ENCODE measurements around the gene LDLRAD4.

LDLRAD4 gene

DNA sequence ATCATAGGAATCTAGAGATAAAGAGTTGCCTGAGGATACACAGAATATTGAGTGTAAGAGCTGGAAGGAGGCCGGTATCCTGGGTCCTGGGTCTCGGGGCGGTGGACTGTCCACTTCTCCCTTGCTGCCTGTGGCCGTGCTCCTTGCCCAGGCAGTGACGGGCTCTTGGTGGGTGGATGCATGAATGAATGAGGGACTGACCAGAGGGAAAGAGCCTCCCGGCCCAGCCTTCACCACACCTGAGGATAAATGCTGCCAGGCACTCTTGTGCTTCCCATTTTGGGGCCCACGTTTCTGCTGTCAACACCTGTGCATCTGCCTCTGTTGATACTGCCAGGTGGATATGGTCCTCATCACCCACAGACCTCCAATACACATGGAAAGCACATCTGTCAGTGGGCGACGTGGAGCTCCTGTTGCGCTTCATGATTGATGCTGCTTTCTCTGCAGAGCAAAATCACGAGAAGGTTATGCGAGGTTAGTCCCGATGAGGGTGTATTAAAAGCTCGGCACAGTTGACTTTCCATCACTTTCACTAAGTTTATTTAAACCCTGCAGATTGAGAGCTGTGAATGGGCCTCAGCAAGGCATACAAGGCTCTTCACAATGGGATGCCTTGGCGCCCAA lies 211.4 kb downstream of the LDLRAD4 start:
- DNase-seq, result no peak
- H4K91ac ChIP-seq (ENCODE audit: low read length), result no peak overlapping the region
- H2BK120ac ChIP-seq (ENCODE audit: low read depth, low read length), result no peak overlapping the region
- no peak overlapping the region for H3K9ac ChIP-seq (ENCODE audit: low read length)
- no peaks in the 10 kb centered on the region for H3K27me3 ChIP-seq (ENCODE audit: control insufficient read depth in 1 of 2, insufficient read depth in 1 of 2, low read length in 2 of 2)
- H2AFZ ChIP-seq (ENCODE audit: low read depth, low read length), result no peak overlapping the region
- H3K4me2 ChIP-seq (ENCODE audit: low read length, poor library complexity, severe bottlenecking), result no peak overlapping the region
- no peak overlapping the region for H2AK5ac ChIP-seq (ENCODE audit: low read length, severe bottlenecking)
- 85% methylated on average over 13 of the region's 15 CpGs for WGBS
- no peak overlapping the region for H2BK5ac ChIP-seq (ENCODE audit: low read depth, low read length, poor library complexity, severe bottlenecking)
- no peaks in the 10 kb centered on the region for H3K9me3 ChIP-seq (ENCODE audit: control insufficient read depth, low read length)
- H3K18ac ChIP-seq (ENCODE audit: low read depth in 1 of 2, low read length in 2 of 2), result no peak overlapping the region
- no peak overlapping the region for H2BK15ac ChIP-seq (ENCODE audit: low read depth, poor library complexity, severe bottlenecking)
- H3K4me1 ChIP-seq (ENCODE audit: control insufficient read depth, insufficient read depth, low read depth, low read length), result peaks cover 3% of the 10 kb centered on the region
- no peak overlapping the region for H4K8ac ChIP-seq (ENCODE audit: low read length)
- H3K79me1 ChIP-seq (replicated peaks; ENCODE audit: low read length, poor library complexity, severe bottlenecking), result no peaks in the 10 kb centered on the region
- H3K36me3 ChIP-seq (ENCODE audit: control insufficient read depth in 1 of 2, insufficient read depth in 2 of 2, low read depth in 1 of 2, low read length in 2 of 2), result no peaks in the 10 kb centered on the region
- no peak overlapping the region for H3K4me3 ChIP-seq (ENCODE audit: insufficient read depth in 1 of 2, low read depth in 1 of 2, low read length in 2 of 2)
- no peak overlapping the region for H3K4ac ChIP-seq (ENCODE audit: low read depth in 1 of 2, low read length in 2 of 2)
- H3K27ac ChIP-seq (ENCODE audit: low read length, poor library complexity, severe bottlenecking), result no peak overlapping the region
- H2BK12ac ChIP-seq (ENCODE audit: low read length in 2 of 2), result no peak overlapping the region
- no peak overlapping the region for H3K14ac ChIP-seq (ENCODE audit: low read length in 2 of 2)
- H3K23ac ChIP-seq (ENCODE audit: low read length in 2 of 2), result no peak overlapping the region

DNA sequence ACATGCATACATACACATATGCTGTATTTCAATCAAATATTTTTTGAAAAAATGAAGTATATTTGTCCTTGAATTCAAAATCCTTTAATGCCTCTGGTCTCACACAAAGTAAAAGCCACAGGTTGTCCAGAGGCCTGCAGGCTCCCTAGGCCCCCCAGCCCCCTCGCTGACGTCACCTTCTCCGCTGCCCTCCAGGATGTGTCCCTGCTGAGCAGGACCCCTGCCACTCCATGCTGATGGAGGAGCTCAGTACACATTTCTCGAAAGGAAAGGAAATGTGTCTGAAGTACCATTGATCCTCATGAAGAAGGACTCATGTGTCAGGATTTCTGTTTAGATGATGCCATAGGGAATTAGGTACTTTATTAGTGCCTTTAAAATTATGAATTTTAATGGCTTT lies 212.1 kb downstream of the LDLRAD4 start:
- H3K79me1 ChIP-seq (replicated peaks; ENCODE audit: low read length, poor library complexity, severe bottlenecking), result no peaks in the 10 kb centered on the region
- no peaks in the 10 kb centered on the region for H3K9me3 ChIP-seq (ENCODE audit: control insufficient read depth, low read length)
- H3K4me3 ChIP-seq (ENCODE audit: insufficient read depth in 1 of 2, low read depth in 1 of 2, low read length in 2 of 2), result no peak overlapping the region
- no peak for DNase-seq
- no peak overlapping the region for H4K91ac ChIP-seq (ENCODE audit: low read length)
- no peak overlapping the region for H3K23ac ChIP-seq (ENCODE audit: low read length in 2 of 2)
- H2BK5ac ChIP-seq (ENCODE audit: low read depth, low read length, poor library complexity, severe bottlenecking), result no peak overlapping the region
- H2AK5ac ChIP-seq (ENCODE audit: low read length, severe bottlenecking), result no peak overlapping the region
- H3K4me1 ChIP-seq (ENCODE audit: control insufficient read depth, insufficient read depth, low read depth, low read length), result peaks cover 3% of the 10 kb centered on the region
- no peak overlapping the region for H3K4ac ChIP-seq (ENCODE audit: low read depth in 1 of 2, low read length in 2 of 2)
- no peak overlapping the region for H2BK12ac ChIP-seq (ENCODE audit: low read length in 2 of 2)
- H3K27me3 ChIP-seq (ENCODE audit: control insufficient read depth in 1 of 2, insufficient read depth in 1 of 2, low read length in 2 of 2), result no peaks in the 10 kb centered on the region
- H3K4me2 ChIP-seq (ENCODE audit: low read length, poor library complexity, severe bottlenecking), result no peak overlapping the region
- H2BK15ac ChIP-seq (ENCODE audit: low read depth, poor library complexity, severe bottlenecking), result no peak overlapping the region
- H3K27ac ChIP-seq (ENCODE audit: low read length, poor library complexity, severe bottlenecking), result no peak overlapping the region
- no peak overlapping the region for H3K9ac ChIP-seq (ENCODE audit: low read length)
- H3K14ac ChIP-seq (ENCODE audit: low read length in 2 of 2), result no peak overlapping the region
- H3K36me3 ChIP-seq (ENCODE audit: control insufficient read depth in 1 of 2, insufficient read depth in 2 of 2, low read depth in 1 of 2, low read length in 2 of 2), result no peaks in the 10 kb centered on the region
- no peak overlapping the region for H2AFZ ChIP-seq (ENCODE audit: low read depth, low read length)
- no peak overlapping the region for H4K8ac ChIP-seq (ENCODE audit: low read length)
- H2BK120ac ChIP-seq (ENCODE audit: low read depth, low read length), result no peak overlapping the region
- H3K18ac ChIP-seq (ENCODE audit: low read depth in 1 of 2, low read length in 2 of 2), result no peak overlapping the region
- WGBS, result 69% methylated on average over 4 of the region's 4 CpGs

DNA sequence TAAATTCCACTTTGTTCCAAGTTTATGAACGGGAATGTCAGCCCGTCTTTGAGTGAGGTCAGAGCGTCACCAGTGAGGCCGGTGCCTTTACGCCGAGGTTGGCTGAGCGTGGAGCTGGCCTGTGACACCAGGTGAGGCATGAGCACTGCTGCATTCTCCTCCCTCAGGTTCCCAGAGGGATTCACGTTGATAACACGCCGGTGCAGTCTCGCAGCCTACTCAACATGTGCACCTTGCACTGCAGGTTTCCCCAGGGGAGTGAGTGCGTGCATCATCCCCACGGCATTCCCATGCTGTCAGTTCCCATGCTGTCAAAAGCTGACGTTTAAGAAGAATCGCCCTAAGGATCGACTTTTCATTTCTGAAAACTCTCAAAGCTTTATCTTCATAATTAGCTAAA lies 213.3 kb downstream of the LDLRAD4 start:
- Histone ChIP-seq H3K36me3 (ENCODE audit: control insufficient read depth in 1 of 2, insufficient read depth in 2 of 2, low read depth in 1 of 2, low read length in 2 of 2) (no peaks in the 10 kb centered on the region), H3K14ac (ENCODE audit: low read length in 2 of 2) (no peak overlapping the region), H3K4me2 (ENCODE audit: low read length, poor library complexity, severe bottlenecking) (no peak overlapping the region), H3K23ac (ENCODE audit: low read length in 2 of 2) (no peak overlapping the region), H3K4me1 (ENCODE audit: control insufficient read depth, insufficient read depth, low read depth, low read length) (peaks cover 3% of the 10 kb centered on the region), H2BK12ac (ENCODE audit: low read length in 2 of 2) (no peak overlapping the region), H4K8ac (ENCODE audit: low read length) (no peak overlapping the region), H3K27me3 (ENCODE audit: control insufficient read depth in 1 of 2, insufficient read depth in 1 of 2, low read length in 2 of 2) (no peaks in the 10 kb centered on the region), H3K4ac (ENCODE audit: low read depth in 1 of 2, low read length in 2 of 2) (no peak overlapping the region), H3K4me3 (ENCODE audit: insufficient read depth in 1 of 2, low read depth in 1 of 2, low read length in 2 of 2) (no peak overlapping the region), H3K79me1 (replicated peaks; ENCODE audit: low read length, poor library complexity, severe bottlenecking) (no peaks in the 10 kb centered on the region), H2AFZ (ENCODE audit: low read depth, low read length) (no peak overlapping the region), H2BK5ac (ENCODE audit: low read depth, low read length, poor library complexity, severe bottlenecking) (no peak overlapping the region), H2BK15ac (ENCODE audit: low read depth, poor library complexity, severe bottlenecking) (no peak overlapping the region), H2BK120ac (ENCODE audit: low read depth, low read length) (no peak overlapping the region), H4K91ac (ENCODE audit: low read length) (no peak overlapping the region), H2AK5ac (ENCODE audit: low read length, severe bottlenecking) (no peak overlapping the region), H3K9ac (ENCODE audit: low read length) (no peak overlapping the region), H3K27ac (ENCODE audit: low read length, poor library complexity, severe bottlenecking) (no peak overlapping the region), H3K9me3 (ENCODE audit: control insufficient read depth, low read length) (no peaks in the 10 kb centered on the region), H3K18ac (ENCODE audit: low read depth in 1 of 2, low read length in 2 of 2) (no peak overlapping the region)
- no peak for DNase-seq
- 88% methylated on average over 16 of the region's 16 CpGs for WGBS

DNA sequence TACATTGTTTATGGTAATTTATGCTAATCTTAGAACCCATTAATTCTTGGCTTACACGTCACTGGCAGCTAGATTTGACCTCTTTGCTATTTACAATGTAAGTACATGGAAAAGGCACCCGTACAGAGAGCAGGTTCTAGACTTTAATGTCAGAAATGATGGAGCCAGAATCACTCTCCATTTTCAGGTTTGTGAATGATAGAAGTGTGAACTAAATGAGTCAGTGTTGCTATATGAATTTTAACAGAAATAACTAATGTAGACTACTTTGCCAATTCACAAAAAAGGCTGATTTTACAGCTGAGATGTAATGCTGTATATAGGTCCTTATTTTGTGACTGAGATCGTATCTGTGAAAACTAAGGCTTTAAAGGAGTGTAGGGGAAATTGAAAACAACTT lies 214.6 kb downstream of the LDLRAD4 start:
- H2BK120ac ChIP-seq (ENCODE audit: low read depth, low read length), result no peak overlapping the region
- no peak overlapping the region for H3K4me2 ChIP-seq (ENCODE audit: low read length, poor library complexity, severe bottlenecking)
- H3K4ac ChIP-seq (ENCODE audit: low read depth in 1 of 2, low read length in 2 of 2), result no peak overlapping the region
- no peak for DNase-seq
- no peaks in the 10 kb centered on the region for H3K9me3 ChIP-seq (ENCODE audit: control insufficient read depth, low read length)
- H3K4me3 ChIP-seq (ENCODE audit: insufficient read depth in 1 of 2, low read depth in 1 of 2, low read length in 2 of 2), result no peak overlapping the region
- no peaks in the 10 kb centered on the region for H3K36me3 ChIP-seq (ENCODE audit: control insufficient read depth in 1 of 2, insufficient read depth in 2 of 2, low read depth in 1 of 2, low read length in 2 of 2)
- H3K14ac ChIP-seq (ENCODE audit: low read length in 2 of 2), result no peak overlapping the region
- no peak overlapping the region for H3K9ac ChIP-seq (ENCODE audit: low read length)
- 68% methylated on average over 3 of the region's 3 CpGs for WGBS
- no peak overlapping the region for H2AFZ ChIP-seq (ENCODE audit: low read depth, low read length)
- H4K8ac ChIP-seq (ENCODE audit: low read length), result no peak overlapping the region
- H3K27ac ChIP-seq (ENCODE audit: low read length, poor library complexity, severe bottlenecking), result no peak overlapping the region
- no peak overlapping the region for H2AK5ac ChIP-seq (ENCODE audit: low read length, severe bottlenecking)
- no peaks in the 10 kb centered on the region for H3K79me1 ChIP-seq (replicated peaks; ENCODE audit: low read length, poor library complexity, severe bottlenecking)
- no peak overlapping the region for H4K91ac ChIP-seq (ENCODE audit: low read length)
- H2BK5ac ChIP-seq (ENCODE audit: low read depth, low read length, poor library complexity, severe bottlenecking), result no peak overlapping the region
- no peak overlapping the region for H3K23ac ChIP-seq (ENCODE audit: low read length in 2 of 2)
- H2BK12ac ChIP-seq (ENCODE audit: low read length in 2 of 2), result no peak overlapping the region
- H3K18ac ChIP-seq (ENCODE audit: low read depth in 1 of 2, low read length in 2 of 2), result no peak overlapping the region
- H3K4me1 ChIP-seq (ENCODE audit: control insufficient read depth, insufficient read depth, low read depth, low read length), result peaks cover 2% of the 10 kb centered on the region
- no peak overlapping the region for H2BK15ac ChIP-seq (ENCODE audit: low read depth, poor library complexity, severe bottlenecking)
- peaks cover 0 to 2% of the 10 kb centered on the region in 2 experiments for H3K27me3 ChIP-seq (ENCODE audit: control insufficient read depth in 1 of 2, insufficient read depth in 1 of 2, low read length in 2 of 2)

All from mesenchymal stem cell (in vitro differentiated cells and primary cell).